NCI-H2196 treated with DMSO at 0.1 percent for 48 hours (cell line): ENCODE measurements around the gene LCN15.
"Not testable (repeated sequence)": the region's sequence is repeated elsewhere in the genome, so short reads cannot be mapped to it uniquely, and the experiment has no call there.

Source experiments
- DNase-seq: peaks from one replicate; lab custom pipeline; 2025; ENCODE audit not compliant: unreplicated experiment; lab: John Stamatoyannopoulos, UW

Gene LCN15

GRCh38 chr9:136723362-136723976, 40.8 kb downstream of the LCN15 start:
- DNase-seq = no peak

- no peak for DNase-seq
Measured at GRCh38 chr9:136722969-136723356, 41.4 kb downstream of the LCN15 start.

- DNase-seq = no peak
Measured at GRCh38 chr9:136722093-136722968, 42.0 kb downstream of the LCN15 start.

GRCh38 chr9:136721339-136722092, 42.8 kb downstream of the LCN15 start:
- DNase-seq = no peak

GRCh38 chr9:136720898-136721338, 43.4 kb downstream of the LCN15 start:
- DNase-seq = no peak

- no peak for DNase-seq
Measured at GRCh38 chr9:136720251-136720897, 43.9 kb downstream of the LCN15 start.

- no peak for DNase-seq
Measured at GRCh38 chr9:136719195-136719880, 45.0 kb downstream of the LCN15 start.

- no peak for DNase-seq
Measured at GRCh38 chr9:136718345-136719194, 45.7 kb downstream of the LCN15 start.

- no peak for DNase-seq
Measured at GRCh38 chr9:136717399-136717798, 46.9 kb downstream of the LCN15 start.

GRCh38 chr9:136714893-136715274, 49.4 kb downstream of the LCN15 start:
- DNase-seq = no peak

- DNase-seq = no peak
Measured at GRCh38 chr9:136714096-136714892, 50.0 kb downstream of the LCN15 start.

- DNase-seq = no peak
Measured at GRCh38 chr9:136713550-136713949, 50.8 kb downstream of the LCN15 start.

- no peak for DNase-seq
Measured at GRCh38 chr9:136712690-136713544, 51.4 kb downstream of the LCN15 start.

GRCh38 chr9:136711751-136712689, 52.3 kb downstream of the LCN15 start, which contains the start of gene DIPK1B:
Gene DIPK1B, plus strand, starts transcription at chr9:136712572. Its CDS starts 94 bp downstream, at chr9:136712666.
- DNase-seq = peak; percentile 13

- not testable (repeated sequence) for DNase-seq
Measured at GRCh38 chr9:136711219-136711648, 53.1 kb downstream of the LCN15 start.

GRCh38 chr9:136710543-136710942, 53.8 kb downstream of the LCN15 start:
- DNase-seq = no peak
